HepG2 (cell line): ENCODE measurements around the gene SSC4D. TPM values are rescaled to one million over a fixed set of nuclear protein-coding genes. Genes with fewer than 3 reads are reported as not detected.

ENCODE experiments used
- ATF7 ChIP-seq, 2 experiments: fragments of 450-650 bp in 1 of 2; sonication (generic) in 1 of 2; formaldehyde crosslinking in 1 of 2; IDR thresholded peaks; 2 replicates each; pipeline versions ENCODE4 v1.4.0 to v1.6.1; 2016 to 2020; ENCODE audit warnings: antibody characterized with exemption in 1 of 2, mild to moderate bottlenecking in 1 of 2, missing genetic modification reagents in 1 of 2
- ESRRA ChIP-seq: sonication (generic); formaldehyde crosslinking; IDR thresholded peaks from 2 replicates; pipeline ENCODE4 v1.5.1; 2020; ENCODE audit warnings: mild to moderate bottlenecking, low read depth, missing genetic modification reagents
- NFRKB ChIP-seq: fragments of 450-650 bp; IDR thresholded peaks from 2 replicates; pipeline ENCODE4 v1.6.1; 2017
- NFYB ChIP-seq: sonication (generic); formaldehyde crosslinking; IDR thresholded peaks from 2 replicates; pipeline ENCODE4 v1.4.0; 2020; ENCODE audit warnings: missing genetic modification reagents
- PLSCR1 ChIP-seq: sonication (generic); formaldehyde crosslinking; IDR thresholded peaks from 2 replicates; pipeline ENCODE4 v1.5.0; 2020; ENCODE audit warnings: missing genetic modification reagents, mild to moderate bottlenecking, borderline replicate concordance
- PRDM4 ChIP-seq: sonication (generic); formaldehyde crosslinking; IDR thresholded peaks from 2 replicates; pipeline ENCODE4 v1.9.0; 2021; ENCODE audit warnings: missing genetic modification reagents, borderline replicate concordance
- ZBTB14 ChIP-seq: sonication (generic); formaldehyde crosslinking; IDR thresholded peaks from 2 replicates; pipeline ENCODE4 v1.4.0; 2020; ENCODE audit warnings: missing genetic modification reagents
- ZBTB49 ChIP-seq: sonication (generic); formaldehyde crosslinking; IDR thresholded peaks from 2 replicates; pipeline ENCODE4 v1.4.0; 2020; ENCODE audit warnings: missing genetic modification reagents, borderline replicate concordance
- ZNF230 ChIP-seq: sonication (generic); formaldehyde crosslinking; IDR thresholded peaks from 2 replicates; pipeline ENCODE4 v1.4.0; 2020; ENCODE audit warnings: mild to moderate bottlenecking, missing genetic modification reagents
- ZNF232 ChIP-seq: sonication (generic); formaldehyde crosslinking; IDR thresholded peaks from 2 replicates; pipeline ENCODE4 v1.4.0; 2020; ENCODE audit warnings: missing genetic modification reagents, borderline replicate concordance
- ZNF281 ChIP-seq: sonication (generic); formaldehyde crosslinking; IDR thresholded peaks from 2 replicates; pipeline ENCODE4 v1.4.0; 2020; ENCODE audit warnings: missing genetic modification reagents, borderline replicate concordance
- ZNF296 ChIP-seq: sonication (generic); formaldehyde crosslinking; conservative IDR thresholded peaks from 2 replicates; pipeline ENCODE4 v1.5.0; 2020; ENCODE audit warnings: mild to moderate bottlenecking, missing genetic modification reagents
- ZNF414 ChIP-seq: sonication (generic); formaldehyde crosslinking; IDR thresholded peaks from 2 replicates; pipeline ENCODE4 v1.5.0; 2020; ENCODE audit warnings: missing genetic modification reagents
- ZNF576 ChIP-seq: sonication (generic); formaldehyde crosslinking; IDR thresholded peaks from 2 replicates; pipeline ENCODE4 v1.4.0; 2020; ENCODE audit warnings: mild to moderate bottlenecking, missing genetic modification reagents
- ZNF737 ChIP-seq: sonication (generic); formaldehyde crosslinking; IDR thresholded peaks from 2 replicates; pipeline ENCODE4 v1.5.0; 2020; ENCODE audit warnings: missing genetic modification reagents, mild to moderate bottlenecking, borderline replicate concordance
- ZNF770 ChIP-seq: sonication (generic); formaldehyde crosslinking; IDR thresholded peaks from 2 replicates; pipeline ENCODE4 v1.5.0; 2020; ENCODE audit warnings: mild to moderate bottlenecking, missing genetic modification reagents
- polyA plus RNA-seq, 8 experiments: library from polyadenylated mRNA; depleted of rRNA in 3 of 8; stranded (reverse) in 7 of 8; unstranded in 1 of 8; fragments of >200 nt; fragmentation: Illumina TruSeq in 4 of 8; extraction: Trizol in 4 of 8; gene quantifications; 2 replicates each; pipeline versions ENCODE4 v1.2.1 to v1.2.3, GENCODE V29; 2011 to 2016; ENCODE audit warnings: low read depth in 4 of 8, missing spikeins in 1 of 8, mixed read lengths in 1 of 8; ENCODE audit not compliant: insufficient read depth in 1 of 8
- total RNA-seq, 5 experiments: library from RNA; depleted of rRNA; stranded (reverse); fragments of >200 nt; fragmentation: Illumina TruSeq; extraction: Trizol; gene quantifications; 2 replicates each; pipeline ENCODE4 v1.2.3, GENCODE V29; 2016; ENCODE audit warnings: low read depth in 1 of 5

SSC4D gene
- total and polyA plus RNA-seq, 2 of the 13 experiments (the other 11 are each of a cell fraction or from before 2014, with no cell fraction given) = 33.3 to 63.8 TPM

GRCh38 chr7:76343931-76344321 is 65.6 kb downstream of the SSC4D start (continued):
- TF ChIP-seq ZNF770 (CRISPR knock-in tag) = peak; percentile 97
- no peak for TF ChIP-seq NFYB (CRISPR knock-in tag)
- TF ChIP-seq ZNF230 (CRISPR knock-in tag) = no peak
- no peak for TF ChIP-seq ZBTB49 (CRISPR knock-in tag)
- no peak for TF ChIP-seq PRDM4
- TF ChIP-seq ZNF737 (CRISPR knock-in tag) = no peak
- 0 out of 2 replicates have a peak, but pooled peaks have one; percentile 14 for TF ChIP-seq ZNF281 (CRISPR knock-in tag)
- TF ChIP-seq ZNF232 = no peak
- no peak for TF ChIP-seq ZNF576 (CRISPR knock-in tag)
- no peak for TF ChIP-seq ZBTB14 (CRISPR knock-in tag)
- TF ChIP-seq ZNF414 (CRISPR knock-in tag) = no peak
- no peak for TF ChIP-seq NFRKB
- TF ChIP-seq ESRRA (CRISPR knock-in tag) = no peak
- TF ChIP-seq ATF7 (IDR thresholded peaks at IDR 0.05) = no peak
- TF ChIP-seq ATF7 (CRISPR knock-in tag; IDR thresholded peaks at IDR 0.05) = no peak
- TF ChIP-seq PLSCR1 (CRISPR knock-in tag) = no peak
- no peak for TF ChIP-seq ZNF296 (CRISPR knock-in tag)
